GM21786 (cell line): ENCODE data around the gene SH3GL3.

ENCODE experiments used
- ATAC-seq: cut with Tn5 transposase; IDR thresholded peaks from one replicate; pipeline ENCODE4 v1.9.1; 2021; ENCODE audit not compliant: unreplicated experiment

SH3GL3 gene

GRCh38 chr15:83561661-83562060 is 114.5 kb downstream of the SH3GL3 start:
- ATAC-seq, result no peak

- ATAC-seq, result no peak
Measured at GRCh38 chr15:83565138-83565537, 118.0 kb downstream of the SH3GL3 start.

GRCh38 chr15:83565553-83566159 is 118.5 kb downstream of the SH3GL3 start:
- no peak for ATAC-seq

- ATAC-seq, result no peak
Measured at GRCh38 chr15:83567318-83567717, 120.2 kb downstream of the SH3GL3 start.

GRCh38 chr15:83569341-83569740 is 122.2 kb downstream of the SH3GL3 start:
- no peak for ATAC-seq

GRCh38 chr15:83570756-83571155 is 123.6 kb downstream of the SH3GL3 start:
- ATAC-seq, result no peak

GRCh38 chr15:83571820-83572707 is 124.9 kb downstream of the SH3GL3 start:
- ATAC-seq, result no peak

GRCh38 chr15:83574345-83574744 is 127.2 kb downstream of the SH3GL3 start:
- no peak for ATAC-seq

GRCh38 chr15:83578691-83579090 is 131.6 kb downstream of the SH3GL3 start:
- no peak for ATAC-seq

- ATAC-seq, result no peak
Measured at GRCh38 chr15:83581381-83581780, 134.2 kb downstream of the SH3GL3 start.

- ATAC-seq, result no peak
Measured at GRCh38 chr15:83582381-83582780, 135.2 kb downstream of the SH3GL3 start.

GRCh38 chr15:83585601-83586335 is 138.6 kb downstream of the SH3GL3 start:
- no peak for ATAC-seq

- ATAC-seq, result no peak
Measured at GRCh38 chr15:83587091-83587490, 139.9 kb downstream of the SH3GL3 start.

- ATAC-seq, result no peak
Measured at GRCh38 chr15:83588441-83588840, 141.3 kb downstream of the SH3GL3 start.

- ATAC-seq, result no peak
Measured at GRCh38 chr15:83592370-83593040, 145.4 kb downstream of the SH3GL3 start.

- no peak for ATAC-seq
Measured at GRCh38 chr15:83595191-83595590, 148.1 kb downstream of the SH3GL3 start.

GRCh38 chr15:83598031-83598430 is 150.9 kb downstream of the SH3GL3 start:
- ATAC-seq, result no peak

GRCh38 chr15:83602021-83602420 is 154.9 kb downstream of the SH3GL3 start:
- ATAC-seq, result no peak

- ATAC-seq, result no peak
Measured at GRCh38 chr15:83604549-83604948, 157.4 kb downstream of the SH3GL3 start.

- ATAC-seq, result no peak
Measured at GRCh38 chr15:83605111-83605945, 158.2 kb downstream of the SH3GL3 start.
